CD8-positive, alpha-beta memory T cell (primary cell): Measurements from ENCODE around the gene EGR4. TPM values are rescaled to one million over a fixed set of nuclear protein-coding genes. Genes with fewer than 3 reads are reported as not detected.

Experiments used
- CTCF ChIA-PET: fragments of 350-600 bp; sonication (Branson Sonifier 250); formaldehyde crosslinking; loops from one replicate; lab custom pipeline; 2021; ENCODE audit warnings: antibody characterized with exemption; lab: Charles Lee
- POLR2A ChIA-PET: fragments of 350-600 bp; sonication (Branson Sonifier 250); formaldehyde crosslinking; loops from one replicate; lab custom pipeline; 2021; ENCODE audit warnings: antibody characterized with exemption; lab: Charles Lee
- DNase-seq, 5 donors: peaks; one replicate each; pipeline versions ENCODE4 v3.0.0 to v3.0.0-alpha.2; 2020 to 2022; ENCODE audit warnings: mixed read lengths in 1 of 5
- H3K27ac ChIP-seq: one replicate; pipeline ENCODE4 v1.7.0; 2013; ENCODE audit warnings: low read depth, mild to moderate bottlenecking, low read length, moderate library complexity
- H3K27me3 ChIP-seq: 2 replicates; pipeline ENCODE4 v1.7.0; 2013; ENCODE audit warnings: low read length, mild to moderate bottlenecking; ENCODE audit not compliant: insufficient read depth, poor library complexity, severe bottlenecking
- H3K36me3 ChIP-seq: 2 replicates; pipeline ENCODE4 v1.7.0; 2013; ENCODE audit warnings: mild to moderate bottlenecking, low read length, moderate library complexity; ENCODE audit not compliant: insufficient read depth
- H3K4me1 ChIP-seq: 2 replicates; pipeline ENCODE4 v1.7.0; 2013; ENCODE audit warnings: mild to moderate bottlenecking, low read length, moderate library complexity; ENCODE audit not compliant: insufficient read depth
- H3K4me3 ChIP-seq: 2 replicates; pipeline ENCODE4 v1.7.0; 2013; ENCODE audit warnings: mild to moderate bottlenecking, low read length
- H3K9me3 ChIP-seq: 2 replicates; pipeline ENCODE4 v1.7.0; 2013; ENCODE audit warnings: mild to moderate bottlenecking, low read length
- H3K27ac Mint-ChIP-seq, 8 donors: one replicate each; pipeline ENCODE4 v1.8.0; 2020 to 2021; ENCODE audit warnings: mixed read lengths in 8 of 8, mild to moderate bottlenecking in 6 of 8, inconsistent platforms in 3 of 8, moderate library complexity in 3 of 8
- H3K27me3 Mint-ChIP-seq, 2 donors: one replicate each; pipeline ENCODE4 v1.8.0; 2020 to 2021; ENCODE audit warnings: mixed read lengths in 2 of 2, mild to moderate bottlenecking in 1 of 2, moderate library complexity in 1 of 2
- H3K36me3 Mint-ChIP-seq, 3 donors: one replicate each; pipeline ENCODE4 v1.8.0; 2020 to 2021; ENCODE audit warnings: mixed read lengths in 3 of 3, inconsistent platforms in 1 of 3, mild to moderate bottlenecking in 1 of 3
- H3K4me1 Mint-ChIP-seq, 3 donors: one replicate each; pipeline ENCODE4 v1.8.0; 2020 to 2021; ENCODE audit warnings: mixed read lengths in 3 of 3, inconsistent platforms in 1 of 3, mild to moderate bottlenecking in 1 of 3
- H3K4me3 Mint-ChIP-seq, 7 donors: one replicate each; pipeline ENCODE4 v1.8.0; 2020 to 2021; ENCODE audit warnings: mixed read lengths in 7 of 7, mild to moderate bottlenecking in 6 of 7, moderate library complexity in 4 of 7, inconsistent platforms in 2 of 7
- H3K9me3 Mint-ChIP-seq, 5 donors: one replicate each; pipeline ENCODE4 v1.8.0; 2020 to 2022; ENCODE audit warnings: mixed read lengths in 5 of 5, mild to moderate bottlenecking in 3 of 5, moderate library complexity in 2 of 5, inconsistent platforms in 1 of 5
- polyA plus RNA-seq: library from polyadenylated mRNA; unstranded; fragments of 300-500 nt; fragmentation: Illumina TruSeq; gene quantifications from one replicate; pipeline ENCODE4 v1.2.3, GENCODE V29; 2021
- total RNA-seq, 2 experiments: library from RNA; stranded (reverse); gene quantifications; one replicate each; pipeline ENCODE4 v1.2.3, GENCODE V29; 2021

Gene EGR4
- total and polyA plus RNA-seq, 3 experiments from 2014 or later, result 0.31 to 0.55 TPM; not detected in 1

DNA sequence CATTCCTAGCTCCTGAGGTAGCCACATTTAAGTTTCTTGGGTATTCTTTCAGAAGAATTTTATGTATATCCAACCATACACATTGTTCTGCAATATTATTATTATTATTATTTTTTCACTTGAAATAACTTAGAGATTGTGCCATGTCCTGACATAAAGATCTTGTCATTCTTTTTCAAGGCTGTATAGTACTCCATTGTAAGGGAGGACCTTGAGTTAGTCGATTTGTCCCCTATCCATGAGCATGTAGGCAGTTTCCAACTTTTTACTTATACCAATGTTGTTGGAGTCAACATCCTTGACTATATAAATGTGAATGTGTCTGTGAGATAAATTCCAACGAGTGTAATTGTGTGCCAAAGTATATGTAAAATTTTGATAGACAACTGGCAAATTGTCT is 891 bp upstream of the EGR4 start:
- no peak overlapping the region for H3K27ac ChIP-seq
- peaks cover 27% of the 10 kb centered on the region for H3K4me1 ChIP-seq
- H3K27me3 ChIP-seq, result peaks cover 50% of the 10 kb centered on the region
- ChIA-PET CTCF (interaction anchor here (1.1 to 6.8 kb wide), 2 partner anchors 9 to 59 kb away, joined by 3 to 54 read pairs; partner anchors contain the start of genes CCT7 and PRADC1), POLR2A (interaction anchor here (0.7 to 0.8 kb wide), 2 partner anchors 10 to 56 kb away, joined by 3 read pairs; partner anchors contain the start of gene FBXO41)
- peaks cover 51 to 66% of the 10 kb centered on the region in 2 donors for H3K27me3 Mint-ChIP-seq
- no peaks in the 10 kb centered on the region for H3K9me3 ChIP-seq
- H3K4me3 ChIP-seq, result no peak overlapping the region
- H3K4me1 Mint-ChIP-seq, result peaks cover 8 to 34% (median 20%) of the 10 kb centered on the region in 3 donors
- no peak for DNase-seq
- H3K36me3 ChIP-seq, result no peaks in the 10 kb centered on the region
- no peaks in the 10 kb centered on the region for H3K36me3 Mint-ChIP-seq
- peak overlapping the region in 1 of 8 donors; percentile 30 for H3K27ac Mint-ChIP-seq
- H3K9me3 Mint-ChIP-seq, result peaks cover 0 to 6% (median 0%) of the 10 kb centered on the region in 5 donors
- H3K4me3 Mint-ChIP-seq, result peak overlapping the region in 4 of 7 donors; percentile 35 to 86 (median 72)

DNA sequence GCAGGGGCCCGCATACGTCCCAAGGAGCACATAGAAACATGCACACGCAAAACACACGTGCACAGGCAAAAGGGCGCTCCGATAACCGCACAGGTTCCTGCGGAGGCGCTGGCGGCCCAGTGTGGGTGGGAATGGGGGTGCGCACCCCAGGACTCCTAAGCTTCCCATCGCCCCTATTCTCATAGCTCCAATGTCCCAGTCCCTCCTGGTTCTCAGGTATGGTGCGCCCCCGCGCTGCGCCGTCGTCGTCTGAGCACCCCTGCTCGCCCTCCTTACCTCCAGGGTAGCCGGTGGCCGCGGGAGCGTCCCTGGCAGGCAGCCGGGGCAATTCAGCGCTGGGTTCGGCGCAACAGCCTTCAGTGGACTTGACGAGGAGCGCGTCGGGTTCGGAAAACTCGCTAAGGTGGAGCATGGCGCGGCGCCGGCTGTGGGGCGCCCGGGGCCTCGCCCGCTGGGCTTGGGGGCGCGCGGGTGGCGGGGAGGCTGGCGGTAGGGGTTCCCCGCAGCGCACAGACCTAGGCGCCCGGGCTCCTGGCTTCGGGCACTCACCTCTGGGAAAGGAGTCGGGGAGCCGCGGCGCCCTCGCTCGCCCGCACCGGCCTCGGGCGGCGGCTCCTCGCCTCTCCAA is 328 bp downstream of the EGR4 start:
- Mint-ChIP-seq H3K36me3 (no peaks in the 10 kb centered on the region), H3K27ac (peak overlapping the region in 2 of 8 donors; percentile 30 to 43), H3K4me1 (peaks cover 8 to 34% (median 20%) of the 10 kb centered on the region in 3 donors), H3K27me3 (peaks cover 46 to 67% of the 10 kb centered on the region in 2 donors), H3K4me3 (peak overlapping the region; percentile 65 to 90 (median 79)), H3K9me3 (peaks cover 0 to 6% (median 0%) of the 10 kb centered on the region in 5 donors)
- POLR2A ChIA-PET, result interaction anchor here (1.0 to 4.7 kb wide), 2 partner anchors 9 to 59 kb away, joined by 3 to 25 read pairs; partner anchors contain the start of genes CCT7, FBXO41 and PRADC1
- H3K4me1 ChIP-seq, result peaks cover 27% of the 10 kb centered on the region
- CTCF ChIA-PET, result interaction anchor here (1.3 to 6.8 kb wide), 4 partner anchors 9 to 58 kb away, joined by 3 to 54 read pairs (median 21); partner anchors contain the start of genes CCT7, FBXO41 and PRADC1
- no peaks in the 10 kb centered on the region for H3K36me3 ChIP-seq
- no peak overlapping the region for H3K27ac ChIP-seq
- H3K9me3 ChIP-seq, result no peaks in the 10 kb centered on the region
- peaks cover 50% of the 10 kb centered on the region for H3K27me3 ChIP-seq
- H3K4me3 ChIP-seq, result peak overlapping the region; percentile 19
- DNase-seq, result peak in 1 of 5 donors; percentile 47

DNA sequence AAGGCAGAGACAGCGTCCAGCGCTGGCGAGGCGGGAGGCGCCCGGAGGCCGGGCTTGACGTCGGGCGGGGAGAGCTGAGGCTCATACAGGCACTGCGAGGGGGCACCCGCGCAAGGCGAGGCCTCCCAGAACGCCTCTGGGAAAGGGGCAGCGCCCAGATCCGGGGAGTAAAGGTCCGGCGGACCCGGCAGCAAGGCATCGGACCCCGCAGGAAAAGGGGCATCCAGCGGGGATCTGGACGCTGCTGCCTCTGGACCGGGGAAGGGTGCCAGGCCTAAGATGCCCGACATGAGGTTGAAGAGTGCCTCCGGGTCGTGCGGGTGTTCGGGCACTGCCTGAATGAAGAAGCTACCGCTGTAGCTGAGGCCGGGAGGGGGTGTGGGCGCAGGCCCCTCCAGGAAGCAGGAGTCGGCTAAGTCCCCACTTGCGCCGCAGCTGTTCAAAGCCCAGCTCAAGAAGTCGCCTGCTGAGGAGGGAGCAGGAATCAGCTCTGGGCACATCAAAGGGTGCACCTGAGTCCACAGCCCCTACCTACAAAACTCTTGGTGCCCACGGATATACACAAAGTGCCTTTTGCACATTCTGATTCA is 937 bp downstream of the EGR4 start:
- POLR2A ChIA-PET, result interaction anchor here (1.0 to 4.7 kb wide), 2 partner anchors 8 to 59 kb away, joined by 3 to 25 read pairs; partner anchors contain the start of genes CCT7, FBXO41 and PRADC1
- no peaks in the 10 kb centered on the region for H3K36me3 ChIP-seq
- H3K4me3 Mint-ChIP-seq, result peak overlapping the region; percentile 65 to 90 (median 72)
- H3K36me3 Mint-ChIP-seq, result no peaks in the 10 kb centered on the region
- H3K27me3 ChIP-seq, result peaks cover 46% of the 10 kb centered on the region
- peaks cover 0 to 6% (median 0%) of the 10 kb centered on the region in 5 donors for H3K9me3 Mint-ChIP-seq
- no peaks in the 10 kb centered on the region for H3K9me3 ChIP-seq
- no peak overlapping the region for H3K27ac ChIP-seq
- peaks cover 41 to 61% of the 10 kb centered on the region in 2 donors for H3K27me3 Mint-ChIP-seq
- DNase-seq, result peak in 1 of 5 donors; percentile 47
- H3K4me1 Mint-ChIP-seq, result peaks cover 8 to 34% (median 20%) of the 10 kb centered on the region in 3 donors
- CTCF ChIA-PET, result interaction anchor here (1.3 to 6.8 kb wide), 6 partner anchors 8 to 80 kb away, joined by 3 to 54 read pairs (median 18); partner anchors contain the start of genes CCT7, FBXO41 and PRADC1
- H3K4me1 ChIP-seq, result peaks cover 27% of the 10 kb centered on the region
- peak overlapping the region in 2 of 8 donors; percentile 19 to 43 for H3K27ac Mint-ChIP-seq
- H3K4me3 ChIP-seq, result peak overlapping the region; percentile 19

DNA sequence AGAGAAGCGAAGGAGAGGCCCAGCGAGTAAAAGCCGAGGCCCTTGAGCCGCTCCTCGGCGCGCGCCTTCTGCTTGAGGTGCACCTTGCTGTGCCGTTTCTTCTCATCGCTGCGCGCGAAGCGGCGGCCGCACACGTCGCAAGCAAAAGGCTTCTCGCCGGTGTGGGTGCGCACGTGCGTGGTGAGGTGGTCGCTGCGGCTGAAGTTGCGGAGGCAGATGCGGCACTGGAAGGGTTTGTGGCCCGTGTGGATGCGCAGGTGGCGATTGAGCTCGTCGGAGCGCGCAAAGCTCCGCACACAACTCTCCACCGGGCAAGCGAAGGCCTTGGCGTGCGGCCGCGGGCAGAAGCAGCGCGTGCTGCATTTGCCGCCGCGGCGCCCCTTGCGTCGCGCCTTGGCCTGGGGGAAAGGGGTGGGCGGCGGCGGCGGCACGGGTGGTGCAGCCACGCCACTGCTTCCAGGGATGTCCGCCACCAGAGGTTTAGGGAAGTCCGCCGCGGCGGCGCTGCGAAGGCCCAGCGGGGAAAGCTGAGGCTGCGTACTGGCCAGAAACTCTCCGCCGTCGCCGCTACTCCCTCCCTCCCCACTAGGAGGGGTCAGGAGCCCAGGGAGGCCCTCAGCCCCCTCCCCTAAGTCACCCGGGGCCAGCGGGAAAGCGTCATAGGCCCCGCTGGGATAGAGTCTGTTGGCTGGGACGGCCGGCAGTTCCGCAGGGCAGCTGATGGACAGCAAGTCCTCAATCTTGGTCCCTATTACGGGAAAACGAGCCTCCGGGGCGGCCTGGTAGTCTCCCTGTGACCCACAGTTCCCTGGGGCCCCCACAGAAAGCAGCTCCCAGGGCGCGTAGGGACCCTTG is 1.7 kb downstream of the EGR4 start:
- peak overlapping the region; percentile 30 for H3K4me3 ChIP-seq
- H3K4me3 Mint-ChIP-seq, result peak overlapping the region; percentile 60 to 89 (median 78)
- no peaks in the 10 kb centered on the region for H3K36me3 Mint-ChIP-seq
- peaks cover 8 to 34% (median 20%) of the 10 kb centered on the region in 3 donors for H3K4me1 Mint-ChIP-seq
- H3K27ac Mint-ChIP-seq, result peak overlapping the region in 1 of 8 donors; percentile 72
- H3K4me1 ChIP-seq, result peaks cover 27% of the 10 kb centered on the region
- no peak overlapping the region for H3K27ac ChIP-seq
- H3K9me3 ChIP-seq, result no peaks in the 10 kb centered on the region
- peaks cover 36 to 54% of the 10 kb centered on the region in 2 donors for H3K27me3 Mint-ChIP-seq
- POLR2A ChIA-PET, result interaction anchor here (4.7 kb wide), 1 partner anchor 58 kb away, joined by 25 read pairs; the partner anchor contains the start of genes CCT7 and PRADC1
- CTCF ChIA-PET, result interaction anchor here (1.1 to 6.8 kb wide), 8 partner anchors 7 to 400 kb away, joined by 3 to 54 read pairs (median 13); partner anchors contain the start of genes CCT7, FBXO41 and PRADC1
- peaks cover 0 to 6% (median 0%) of the 10 kb centered on the region in 5 donors for H3K9me3 Mint-ChIP-seq
- no peaks in the 10 kb centered on the region for H3K36me3 ChIP-seq
- peaks cover 39% of the 10 kb centered on the region for H3K27me3 ChIP-seq
- no peak for DNase-seq

DNA sequence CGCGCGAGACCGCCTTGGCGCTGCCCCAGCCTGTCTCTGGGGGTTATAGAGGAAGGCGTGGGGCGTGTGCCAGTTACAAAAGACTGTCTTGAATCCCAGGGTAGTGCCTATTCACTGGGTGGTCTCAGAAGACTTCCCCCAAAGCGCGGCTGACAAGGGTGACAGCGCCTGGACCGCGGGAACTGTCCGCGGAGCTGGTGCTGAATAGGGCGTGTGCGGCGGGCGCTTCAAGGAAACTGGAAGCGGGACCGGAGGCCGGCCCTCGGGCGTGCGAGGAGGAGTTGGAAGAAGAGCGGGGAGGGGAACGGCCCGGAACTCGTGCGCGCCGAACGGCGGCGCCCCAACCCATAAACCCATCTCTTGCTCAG is 2.3 kb downstream of the EGR4 start:
- H3K4me3 ChIP-seq, result peak overlapping the region; percentile 30

DNA sequence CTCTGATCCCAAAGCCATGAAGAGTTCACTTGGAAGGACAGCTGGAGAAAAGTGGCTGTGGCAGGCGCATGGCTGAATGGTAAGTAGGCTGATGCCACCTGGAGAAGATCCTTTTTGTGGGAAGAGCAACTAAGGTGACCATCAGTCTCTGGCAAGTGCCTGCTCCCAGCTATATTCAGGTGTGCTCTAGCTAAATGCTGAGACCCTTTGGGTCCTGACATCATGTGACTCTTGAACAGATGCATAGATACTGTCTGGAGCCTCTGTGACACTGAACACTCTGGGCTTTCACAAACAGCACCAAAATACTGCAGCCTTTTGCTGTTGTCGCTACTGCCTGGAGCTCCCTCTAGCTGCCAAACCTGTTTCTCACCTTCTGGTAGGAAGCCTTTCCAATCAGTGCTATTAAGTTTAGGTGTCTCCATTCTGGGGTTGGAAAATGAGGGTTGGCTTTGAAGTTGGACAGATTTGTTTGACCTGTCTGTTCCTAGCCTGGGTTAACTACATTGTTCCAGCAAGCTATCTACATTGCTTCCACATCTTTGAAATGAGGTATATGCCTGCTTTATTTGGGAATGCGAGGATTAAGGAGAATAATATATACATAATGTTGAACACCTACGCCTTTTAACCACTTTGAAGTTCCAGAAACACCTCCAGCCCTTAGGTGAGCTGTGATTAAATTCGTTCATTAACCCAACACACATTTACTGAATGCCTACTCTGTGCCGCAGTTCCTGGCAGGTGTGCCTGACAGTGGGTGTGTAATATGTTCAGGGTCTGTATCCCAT is 3.1 kb downstream of the EGR4 start:
- Histone ChIP-seq H3K9me3 (no peaks in the 10 kb centered on the region), H3K4me3 (no peak overlapping the region), H3K36me3 (no peaks in the 10 kb centered on the region), H3K27ac (no peak overlapping the region), H3K27me3 (peaks cover 25% of the 10 kb centered on the region), H3K4me1 (peaks cover 29% of the 10 kb centered on the region)
- POLR2A ChIA-PET, result interaction anchor here (1.1 to 4.7 kb wide), 2 partner anchors 21 to 56 kb away, joined by 5 to 25 read pairs; partner anchors contain the start of genes CCT7 and PRADC1
- H3K27me3 Mint-ChIP-seq, result peaks cover 23 to 39% of the 10 kb centered on the region in 2 donors
- DNase-seq, result peak in 3 of 5 donors; percentile 25 to 66 (median 37)
- peaks cover 13 to 44% (median 30%) of the 10 kb centered on the region in 3 donors for H3K4me1 Mint-ChIP-seq
- CTCF ChIA-PET, result interaction anchor here (0.7 to 6.8 kb wide), 16 partner anchors 9 to 426 kb away, joined by 3 to 54 read pairs (median 4); partner anchors contain the start of genes ALMS1, CCT7, PRADC1 and SFXN5
- no peaks in the 10 kb centered on the region for H3K36me3 Mint-ChIP-seq
- H3K9me3 Mint-ChIP-seq, result peaks cover 0 to 4% (median 0%) of the 10 kb centered on the region in 5 donors
- peak overlapping the region in 4 of 7 donors; percentile 23 to 60 (median 50) for H3K4me3 Mint-ChIP-seq
- peak overlapping the region in 2 of 8 donors; percentile 25 to 72 for H3K27ac Mint-ChIP-seq

More for the DNA sequence above, 2.3 kb downstream of the EGR4 start:
- Histone ChIP-seq H3K27me3 (peaks cover 33% of the 10 kb centered on the region), H3K27ac (no peak overlapping the region), H3K4me1 (peaks cover 27% of the 10 kb centered on the region), H3K9me3 (no peaks in the 10 kb centered on the region), H3K36me3 (no peaks in the 10 kb centered on the region)
- Mint-ChIP-seq H3K4me1 (peaks cover 8 to 35% (median 21%) of the 10 kb centered on the region in 3 donors), H3K27me3 (peaks cover 30 to 48% of the 10 kb centered on the region in 2 donors), H3K27ac (peak overlapping the region in 2 of 8 donors; percentile 24 to 72), H3K4me3 (peak overlapping the region; percentile 60 to 89 (median 78)), H3K36me3 (no peaks in the 10 kb centered on the region), H3K9me3 (peaks cover 0 to 6% (median 0%) of the 10 kb centered on the region in 5 donors)
- ChIA-PET POLR2A (interaction anchor here (4.7 kb wide), 1 partner anchor 57 kb away, joined by 25 read pairs; the partner anchor contains the start of genes CCT7 and PRADC1), CTCF (interaction anchor here (0.7 to 6.8 kb wide), 10 partner anchors 13 to 399 kb away, joined by 3 to 54 read pairs (median 10); partner anchors contain the start of genes CCT7 and PRADC1)
- peak; percentile 40 to 73 (median 56) for DNase-seq
